CD4-positive, CD25-positive, alpha-beta regulatory T cell (primary cell): ENCODE measurements around the gene KDELR1. TPM values are rescaled to one million over a fixed set of nuclear protein-coding genes. Genes with fewer than 3 reads are reported as not detected.

Experiments
- ATAC-seq, 2 donors: fragments of 150-1000 bp; cut with Tn5 transposase; one replicate each; pipeline ENCODE4 v1.10.0; 2021; ENCODE audit warnings: low read depth in 2 of 2, moderate number of reproducible peaks in 2 of 2, moderate library complexity in 1 of 2
- DNase-seq, 3 donors: peaks; one replicate each; pipeline versions ENCODE4 v3.0.0 to v3.0.0-alpha.2; 2012 to 2022; ENCODE audit warnings: mixed read lengths in 1 of 3
- H3K27ac ChIP-seq: one replicate; pipeline ENCODE4 v1.7.0; 2013; ENCODE audit warnings: mild to moderate bottlenecking, low read length; ENCODE audit not compliant: insufficient read depth, poor library complexity, severe bottlenecking
- H3K27me3 ChIP-seq: one replicate; pipeline ENCODE4 v1.7.0; 2013; ENCODE audit warnings: low read length; ENCODE audit not compliant: control insufficient read depth, insufficient read depth
- H3K36me3 ChIP-seq: one replicate; pipeline ENCODE4 v1.7.0; 2013; ENCODE audit warnings: mild to moderate bottlenecking, low read length, moderate library complexity; ENCODE audit not compliant: control insufficient read depth, insufficient read depth
- H3K4me1 ChIP-seq: 2 replicates; pipeline ENCODE4 v1.7.0; 2013; ENCODE audit warnings: mild to moderate bottlenecking, low read length; ENCODE audit not compliant: insufficient read depth, control insufficient read depth, poor library complexity, severe bottlenecking
- H3K4me3 ChIP-seq: one replicate; pipeline ENCODE4 v1.7.0; 2013; ENCODE audit warnings: low read depth, mild to moderate bottlenecking, low read length, moderate library complexity
- H3K9me3 ChIP-seq, 2 experiments: 1 replicate in 1 of 2; 2 replicates in 1 of 2; pipeline ENCODE4 v1.7.0; 2013; ENCODE audit warnings: low read length in 2 of 2, mild to moderate bottlenecking in 1 of 2, moderate library complexity in 1 of 2; ENCODE audit not compliant: control insufficient read depth in 2 of 2
- H3K27ac Mint-ChIP-seq, 3 donors: one replicate each; pipeline ENCODE4 v1.8.0; 2020 to 2022; ENCODE audit warnings: mild to moderate bottlenecking in 3 of 3, mixed read lengths in 3 of 3, moderate library complexity in 2 of 3
- H3K27me3 Mint-ChIP-seq: one replicate; pipeline ENCODE4 v1.8.0; 2022; ENCODE audit warnings: mild to moderate bottlenecking, mixed read lengths
- H3K36me3 Mint-ChIP-seq: one replicate; pipeline ENCODE4 v1.8.0; 2020; ENCODE audit warnings: mixed read lengths
- H3K4me1 Mint-ChIP-seq, 4 donors: one replicate each; pipeline ENCODE4 v1.8.0; 2020 to 2022; ENCODE audit warnings: mixed read lengths in 4 of 4, mild to moderate bottlenecking in 1 of 4
- H3K4me3 Mint-ChIP-seq, 4 donors: one replicate each; pipeline ENCODE4 v1.8.0; 2020 to 2022; ENCODE audit warnings: mild to moderate bottlenecking in 4 of 4, mixed read lengths in 4 of 4, moderate library complexity in 3 of 4
- H3K9me3 Mint-ChIP-seq, 7 donors: one replicate each; pipeline ENCODE4 v1.8.0; 2020 to 2022; ENCODE audit warnings: mixed read lengths in 7 of 7, mild to moderate bottlenecking in 3 of 7, moderate library complexity in 2 of 7
- polyA plus RNA-seq, 4 donors: library from polyadenylated mRNA; unstranded; fragments of 300-500 nt; fragmentation: Illumina TruSeq; gene quantifications; one replicate each; pipeline ENCODE4 v1.2.3, GENCODE V29; 2021
- total RNA-seq: library from RNA; stranded (reverse); gene quantifications from one replicate; pipeline ENCODE4 v1.2.3, GENCODE V29; 2022

KDELR1 gene
- total RNA-seq (37.6 TPM), polyA plus RNA-seq (10 to 100 TPM; 28.8 to 29.9 (median 29.5) TPM)

- H3K27me3 ChIP-seq: peaks cover 5% of the 10 kb centered on the region
- Mint-ChIP-seq H3K27me3 (peaks cover 41% of the 10 kb centered on the region), H3K9me3 (peaks cover 0 to 3% (median 0%) of the 10 kb centered on the region in 7 donors), H3K4me3 (peak within 1 kb of the TSS; percentile 85 to 96 (median 92)), H3K4me1 (peaks cover 5 to 46% (median 17%) of the 10 kb centered on the region in 4 donors), H3K27ac (peak within 1 kb of the TSS; percentile 87 to 94 (median 89)), H3K36me3 (peaks cover 16% of the 10 kb centered on the region)
- ATAC-seq (peak; percentile 77 to 80), DNase-seq (peak; percentile 64 to 68 (median 67))
- peak within 1 kb of the TSS; percentile 80 for H3K27ac ChIP-seq
- H3K4me3 ChIP-seq: peak within 1 kb of the TSS; percentile 70
- H3K9me3 ChIP-seq: no peaks in the 10 kb centered on the region
- peaks cover 18% of the 10 kb centered on the region for H3K36me3 ChIP-seq
- peaks cover 47% of the 10 kb centered on the region for H3K4me1 ChIP-seq
Measured at GRCh38 chr19:48391100-48392005, at the start of gene KDELR1. Gene KDELR1, minus strand, starts transcription at chr19:48391551. Its CDS starts 193 bp downstream, at chr19:48391358.

DNA sequence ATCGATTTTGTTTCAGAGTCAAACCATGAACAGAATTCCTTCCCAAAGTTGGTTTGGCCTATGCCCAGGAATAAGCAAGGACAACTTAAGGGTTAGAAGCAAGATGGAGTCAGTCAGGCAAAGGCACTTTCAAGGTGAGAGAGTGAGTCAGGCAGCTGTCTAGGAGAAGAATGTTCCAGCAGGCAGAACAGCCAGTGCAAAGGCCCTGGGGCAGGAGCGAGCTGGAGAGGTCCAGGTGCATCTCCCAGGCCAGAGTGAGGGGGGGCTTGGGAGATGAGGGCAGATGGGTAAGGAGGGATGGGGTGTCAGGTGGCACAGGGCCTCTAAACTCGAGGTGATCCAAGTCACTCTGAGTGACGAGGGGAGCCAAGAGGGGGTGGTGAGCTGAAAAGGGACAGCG lies 45.2 kb upstream of the KDELR1 start:
- Histone ChIP-seq H3K36me3 (no peaks in the 10 kb centered on the region), H3K4me3 (no peak overlapping the region), H3K27ac (no peak overlapping the region), H3K9me3 (no peaks in the 10 kb centered on the region), H3K27me3 (peaks cover 5% of the 10 kb centered on the region), H3K4me1 (no peaks in the 10 kb centered on the region)
- Mint-ChIP-seq H3K9me3 (peaks cover 0 to 3% (median 0%) of the 10 kb centered on the region in 7 donors), H3K36me3 (no peaks in the 10 kb centered on the region), H3K4me1 (peaks cover 0 to 3% (median 0%) of the 10 kb centered on the region in 4 donors), H3K27me3 (peaks cover 39% of the 10 kb centered on the region), H3K4me3 (no peak overlapping the region), H3K27ac (peak overlapping the region in 1 of 3 donors; percentile 61)
- no peak for DNase-seq
- ATAC-seq: no peak

GRCh38 chr19:48433337-48433736 lies 42.0 kb upstream of the KDELR1 start:
- H3K4me1 Mint-ChIP-seq: no peaks in the 10 kb centered on the region
- H3K4me3 Mint-ChIP-seq: no peak overlapping the region
- no peak overlapping the region for H3K4me3 ChIP-seq
- H3K36me3 ChIP-seq: no peaks in the 10 kb centered on the region
- H3K9me3 Mint-ChIP-seq: peaks cover 0 to 4% (median 0%) of the 10 kb centered on the region in 7 donors
- peaks cover 24% of the 10 kb centered on the region for H3K27me3 Mint-ChIP-seq
- H3K4me1 ChIP-seq: no peaks in the 10 kb centered on the region
- ATAC-seq (no peak), DNase-seq (no peak)
- no peak overlapping the region for H3K27ac Mint-ChIP-seq
- H3K9me3 ChIP-seq: no peaks in the 10 kb centered on the region
- H3K27me3 ChIP-seq: peaks cover 2% of the 10 kb centered on the region
- no peak overlapping the region for H3K27ac ChIP-seq
- no peaks in the 10 kb centered on the region for H3K36me3 Mint-ChIP-seq

DNA sequence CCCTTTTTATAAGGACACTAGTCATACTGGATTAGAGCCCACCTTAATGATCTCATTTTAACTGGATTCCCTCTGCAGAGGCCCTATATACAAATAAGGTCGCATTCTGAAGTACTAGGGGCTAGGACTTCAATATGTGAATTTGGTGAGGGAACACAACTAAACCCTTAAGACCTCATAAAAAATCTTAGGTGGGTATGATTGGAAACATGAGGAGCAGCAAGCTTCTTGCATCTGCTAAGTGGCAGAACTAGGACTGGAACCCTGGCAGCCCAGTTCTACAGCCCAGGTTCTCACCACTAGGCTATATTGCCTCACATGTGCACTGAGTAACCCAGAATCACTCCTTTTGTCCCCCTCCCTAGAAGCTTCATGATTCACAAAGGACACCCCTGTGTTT lies 37.3 kb upstream of the KDELR1 start:
- ATAC-seq (no peak), DNase-seq (no peak)
- no peak overlapping the region for H3K4me3 ChIP-seq
- H3K4me3 Mint-ChIP-seq: no peak overlapping the region
- no peaks in the 10 kb centered on the region for H3K36me3 ChIP-seq
- H3K4me1 Mint-ChIP-seq: peaks cover 0 to 5% (median 2%) of the 10 kb centered on the region in 4 donors
- no peak overlapping the region for H3K27ac ChIP-seq
- no peaks in the 10 kb centered on the region for H3K27me3 ChIP-seq
- no peaks in the 10 kb centered on the region for H3K36me3 Mint-ChIP-seq
- no peak overlapping the region for H3K27ac Mint-ChIP-seq
- peaks cover 13% of the 10 kb centered on the region for H3K27me3 Mint-ChIP-seq
- H3K4me1 ChIP-seq: peaks cover 3% of the 10 kb centered on the region
- no peaks in the 10 kb centered on the region for H3K9me3 ChIP-seq
- H3K9me3 Mint-ChIP-seq: peaks cover 0 to 2% (median 0%) of the 10 kb centered on the region in 7 donors

GRCh38 chr19:48424694-48425219 lies 33.4 kb upstream of the KDELR1 start:
- Mint-ChIP-seq H3K4me3 (no peak overlapping the region), H3K4me1 (peaks cover 0 to 5% (median 2%) of the 10 kb centered on the region in 4 donors), H3K36me3 (no peaks in the 10 kb centered on the region), H3K27ac (no peak overlapping the region), H3K27me3 (peaks cover 19% of the 10 kb centered on the region), H3K9me3 (no peaks in the 10 kb centered on the region)
- no peak overlapping the region for H3K4me3 ChIP-seq
- H3K27ac ChIP-seq: no peak overlapping the region
- peaks cover 3% of the 10 kb centered on the region for H3K4me1 ChIP-seq
- DNase-seq (no peak), ATAC-seq (no peak)
- H3K27me3 ChIP-seq: no peaks in the 10 kb centered on the region
- H3K36me3 ChIP-seq: no peaks in the 10 kb centered on the region
- no peaks in the 10 kb centered on the region for H3K9me3 ChIP-seq

GRCh38 chr19:48421548-48421947 lies 30.2 kb upstream of the KDELR1 start:
- ATAC-seq: no peak
- Mint-ChIP-seq H3K27me3 (peaks cover 24% of the 10 kb centered on the region), H3K4me3 (no peak overlapping the region), H3K9me3 (peaks cover 0 to 1% (median 0%) of the 10 kb centered on the region in 7 donors), H3K36me3 (no peaks in the 10 kb centered on the region), H3K4me1 (peaks cover 5 to 15% (median 10%) of the 10 kb centered on the region in 4 donors), H3K27ac (no peak overlapping the region)
- Histone ChIP-seq H3K27me3 (no peaks in the 10 kb centered on the region), H3K27ac (no peak overlapping the region), H3K4me1 (peaks cover 3% of the 10 kb centered on the region), H3K4me3 (no peak overlapping the region), H3K36me3 (no peaks in the 10 kb centered on the region), H3K9me3 (no peaks in the 10 kb centered on the region)
- DNase-seq: no peak

GRCh38 chr19:48419158-48419920 lies 28.0 kb upstream of the KDELR1 start:
- DNase-seq: peak; percentile 58 to 71 (median 67)
- peak; percentile 56 to 68 for ATAC-seq
- H3K36me3 ChIP-seq: no peaks in the 10 kb centered on the region
- Mint-ChIP-seq H3K27me3 (peaks cover 31% of the 10 kb centered on the region), H3K27ac (peak overlapping the region in 1 of 3 donors; percentile 69), H3K9me3 (peaks cover 0 to 1% (median 0%) of the 10 kb centered on the region in 7 donors), H3K36me3 (no peaks in the 10 kb centered on the region), H3K4me3 (peak overlapping the region; percentile 59 to 89 (median 80)), H3K4me1 (peaks cover 0 to 29% (median 18%) of the 10 kb centered on the region in 4 donors)
- H3K9me3 ChIP-seq: no peaks in the 10 kb centered on the region
- H3K4me1 ChIP-seq: peaks cover 14% of the 10 kb centered on the region
- no peaks in the 10 kb centered on the region for H3K27me3 ChIP-seq
- H3K4me3 ChIP-seq: no peak overlapping the region
- no peak overlapping the region for H3K27ac ChIP-seq
